ENCODE data around the gene GRPEL1.
"Not testable (repeated sequence)": the region's sequence is repeated elsewhere in the genome, so short reads cannot be mapped to it uniquely, and the experiment has no call there.

The GRPEL1 gene

DNA sequence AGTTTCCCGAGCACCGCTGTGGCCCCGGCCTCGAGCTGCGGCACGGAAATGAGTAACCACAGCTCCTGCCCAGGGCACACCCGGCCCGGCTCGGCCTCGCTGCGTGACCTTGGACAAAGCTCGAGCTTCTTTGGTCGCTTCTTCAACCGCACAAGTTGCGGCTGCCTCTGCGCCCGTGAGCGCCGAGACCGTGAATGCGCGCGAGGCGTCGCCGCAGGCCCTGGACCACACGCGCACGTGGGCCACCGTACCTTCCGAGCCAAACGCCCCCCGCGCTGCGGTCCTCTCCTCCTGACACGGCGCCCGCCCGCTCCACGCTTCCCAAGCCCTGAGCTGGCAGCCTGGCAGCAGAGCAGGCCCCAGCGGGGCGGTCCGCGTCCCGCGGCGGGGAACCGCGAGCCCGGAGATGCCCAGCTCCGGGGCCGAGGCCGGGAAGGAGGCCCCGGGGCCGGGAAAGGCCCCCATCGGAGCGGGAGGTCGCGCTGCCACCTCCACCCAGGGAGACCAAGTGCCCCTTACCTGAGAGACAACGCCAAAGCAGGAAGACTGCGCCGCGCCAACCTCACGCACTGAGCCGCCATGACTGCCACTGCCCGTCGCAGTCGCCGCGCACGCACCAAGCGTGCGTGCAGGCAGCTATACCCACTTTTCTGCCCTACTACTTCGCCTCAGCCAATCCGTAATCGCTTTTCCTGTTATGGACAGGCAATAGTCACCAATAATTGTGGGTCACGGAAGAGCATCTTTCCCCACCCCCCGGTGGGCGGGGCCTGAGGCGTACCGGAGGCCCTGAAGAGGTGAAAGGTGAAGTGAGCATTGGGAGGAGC lies at the start of gene GRPEL1:
Gene GRPEL1, minus strand, starts transcription at position 613 of the 827 bp plus-strand sequence. Its CDS starts 32 bp downstream, at position 581.
- DNase-seq, result peak; percentile 94 to 100 (median 98)

DNA sequence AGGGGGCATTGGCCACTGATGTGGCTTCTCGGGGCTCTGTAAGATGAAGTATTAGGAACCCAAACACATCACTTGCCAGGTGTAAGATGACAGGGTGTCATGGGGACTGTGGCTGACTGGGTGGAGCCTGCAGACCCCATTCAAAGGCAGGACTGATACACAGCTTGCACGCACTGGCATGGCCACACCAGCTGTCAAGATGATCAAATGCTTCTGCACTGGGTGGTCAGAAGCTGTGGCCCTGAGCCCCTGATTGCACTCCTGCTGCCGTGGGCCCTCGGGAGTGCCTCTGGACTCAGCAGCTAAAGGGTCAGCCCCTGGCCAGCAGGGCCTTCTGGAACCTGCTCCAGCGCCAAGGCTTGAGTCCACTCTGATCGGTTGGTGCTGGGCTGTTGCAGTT lies 48.8 kb upstream of the GRPEL1 start:
- no peak for DNase-seq

DNA sequence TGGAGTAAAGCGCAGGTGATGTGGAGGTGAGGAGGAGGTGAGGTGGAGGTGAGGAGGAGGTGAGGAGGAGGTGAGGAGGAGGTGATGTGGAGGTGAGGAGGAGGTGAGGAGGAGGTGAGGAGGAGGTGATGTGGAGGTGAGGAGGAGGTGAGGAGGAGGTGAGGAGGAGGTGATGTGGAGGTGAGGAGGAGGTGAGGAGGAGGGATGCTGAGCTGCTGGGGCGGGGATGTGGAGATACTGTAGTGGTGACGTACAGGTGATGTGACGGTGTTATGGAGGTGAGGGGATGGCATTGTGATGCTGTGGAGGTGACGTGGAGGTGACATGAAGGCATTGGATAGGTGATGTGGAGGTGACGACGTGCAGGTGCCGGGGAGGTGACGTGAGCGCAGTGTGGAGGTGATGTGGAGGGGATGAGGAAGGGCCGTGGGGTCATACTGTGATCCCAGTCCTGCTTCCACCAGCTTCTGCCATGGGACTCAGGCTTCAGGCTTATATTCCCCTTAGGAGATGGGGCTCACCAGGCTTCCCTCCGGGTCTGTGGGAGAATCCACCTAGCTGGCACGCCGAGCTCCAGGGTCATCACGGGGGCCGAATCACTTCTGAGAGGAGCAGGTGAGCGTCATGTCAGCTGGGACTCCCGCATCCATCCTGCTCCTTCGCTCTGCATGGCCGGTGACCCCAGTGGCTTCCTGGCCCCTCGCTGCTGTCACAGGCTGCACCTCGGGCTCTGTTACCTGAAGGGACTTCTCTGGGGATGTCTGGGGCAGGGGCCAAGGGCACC lies 47.9 kb upstream of the GRPEL1 start:
- no peak for DNase-seq

DNA sequence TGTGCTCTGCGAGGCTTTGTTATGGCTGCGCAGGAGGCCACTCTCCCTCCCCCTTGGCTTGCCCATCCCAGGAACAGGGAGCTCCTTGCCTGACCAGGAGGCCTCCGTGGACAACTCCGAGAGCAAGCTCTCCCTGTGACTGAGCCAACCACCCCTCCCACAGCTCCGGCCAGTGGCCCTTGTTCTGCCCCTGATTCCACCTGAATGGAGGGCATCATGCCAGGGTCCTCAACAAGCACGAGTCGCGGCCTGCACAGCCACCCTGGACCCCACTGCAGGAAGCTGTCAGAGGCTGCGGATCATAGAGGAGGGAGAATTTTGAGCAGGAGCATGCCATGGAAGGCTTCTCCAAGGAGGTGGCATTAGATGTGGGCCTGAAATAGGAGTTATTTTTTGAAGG lies 44.8 kb upstream of the GRPEL1 start:
- DNase-seq, result no peak

DNA sequence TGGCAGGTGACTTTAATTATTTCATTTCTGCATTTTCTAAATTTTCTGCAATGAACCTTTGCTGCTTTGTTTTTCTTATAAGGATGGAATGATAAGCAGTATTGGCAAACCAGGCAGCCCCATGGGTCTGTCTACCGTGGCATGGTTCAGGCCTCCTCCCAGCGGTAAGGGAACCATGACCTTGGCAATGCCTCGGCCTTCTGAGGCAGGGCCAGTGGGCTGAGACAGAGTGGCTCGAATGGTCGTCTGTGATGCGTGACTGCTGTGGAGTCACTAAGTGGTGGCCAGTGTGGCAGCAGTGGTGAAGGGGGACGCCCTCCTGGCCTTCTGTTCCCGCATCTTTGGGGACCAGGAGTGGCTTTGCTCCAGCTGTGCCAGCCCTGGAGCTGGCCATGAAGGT lies 43.6 kb upstream of the GRPEL1 start:
- DNase-seq, result no peak

DNA sequence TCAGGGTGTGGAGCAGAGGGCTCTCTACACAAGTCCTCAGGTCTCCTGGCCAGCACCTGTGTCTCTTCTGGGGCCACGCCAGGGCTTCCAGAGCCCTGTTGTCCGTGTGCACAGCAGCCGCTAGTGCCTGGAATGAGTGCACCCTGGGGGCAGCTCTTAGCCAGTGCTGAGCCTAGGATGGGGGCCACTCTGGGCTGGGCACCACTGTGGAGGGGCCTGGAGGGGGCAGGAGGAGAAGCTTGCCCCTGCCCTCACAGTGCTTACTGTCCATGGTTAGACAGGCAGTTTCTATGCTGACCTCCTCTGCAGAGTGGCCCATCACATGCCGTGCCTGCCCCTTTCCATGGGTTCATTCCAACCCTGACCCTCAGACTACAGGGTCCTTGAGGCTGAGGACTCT lies 42.7 kb upstream of the GRPEL1 start:
- DNase-seq, result no peak

DNA sequence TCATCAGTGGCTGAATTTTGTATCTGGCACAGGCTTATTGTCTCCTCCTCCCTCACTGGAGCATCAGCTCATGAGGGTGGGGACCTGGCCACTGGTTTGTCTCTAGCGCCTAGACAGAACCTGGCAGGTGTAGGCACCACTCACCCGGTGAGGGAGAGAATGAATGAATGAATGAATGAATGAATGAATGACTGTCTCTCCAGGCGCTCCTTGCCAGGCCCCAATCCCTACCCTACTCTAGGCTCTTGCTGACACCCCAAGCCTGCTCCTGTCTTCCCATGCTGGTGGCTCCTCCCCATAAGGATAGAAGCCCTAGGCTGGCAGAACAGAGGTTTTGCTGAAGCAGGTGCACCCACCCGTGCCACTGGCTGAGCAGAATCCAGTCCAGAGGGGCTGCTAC lies 41.3 kb upstream of the GRPEL1 start:
- no peak for DNase-seq

DNA sequence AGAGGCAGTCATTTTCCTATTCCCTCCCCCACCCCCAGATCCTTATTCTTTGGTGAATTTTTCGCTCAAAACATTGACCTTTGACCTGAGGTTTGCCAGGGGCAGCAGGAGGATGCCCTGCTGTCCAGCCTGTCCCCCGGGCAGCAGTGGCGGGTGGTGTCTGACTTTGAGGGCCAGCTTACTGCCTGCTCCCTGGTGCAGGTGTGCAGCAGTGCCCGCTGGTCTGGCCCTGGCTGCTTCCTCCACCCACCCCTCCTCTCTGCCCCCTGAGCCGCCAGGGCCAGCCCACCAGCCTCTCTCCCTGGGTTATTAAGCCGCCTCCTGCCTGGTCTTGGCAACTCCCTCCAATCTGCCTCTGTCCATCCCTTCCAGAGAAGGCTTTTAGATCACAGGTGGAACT lies 40.8 kb upstream of the GRPEL1 start:
- DNase-seq, result no peak

DNA sequence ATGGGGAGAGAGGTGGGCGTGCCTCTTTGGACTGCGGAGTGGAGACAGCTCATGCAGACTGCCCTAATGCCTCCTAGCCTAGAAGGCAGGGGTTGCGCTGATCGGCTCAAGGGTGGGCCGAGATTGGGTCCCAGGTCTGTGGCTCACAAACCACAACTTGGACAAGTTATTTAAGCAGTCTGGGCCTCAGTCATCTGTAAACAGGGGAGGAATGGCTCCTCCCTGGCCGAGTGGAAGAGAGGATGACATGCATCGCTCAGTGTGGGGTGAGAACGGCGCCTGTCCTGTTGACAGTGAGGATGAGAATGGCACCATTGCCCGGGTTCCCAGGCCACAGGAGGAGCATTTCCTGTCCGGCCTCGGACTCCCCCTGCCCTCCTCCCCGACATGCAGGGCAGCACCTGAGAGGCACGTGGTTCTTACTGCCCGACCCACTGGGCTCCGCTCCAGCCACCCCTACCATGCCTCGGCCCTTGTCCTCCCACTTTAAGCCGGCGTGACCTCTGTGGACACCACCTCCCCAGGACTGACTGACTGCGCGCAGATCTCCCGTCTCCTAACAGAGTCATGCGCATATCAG lies 40.3 kb upstream of the GRPEL1 start:
- DNase-seq, result no peak

DNA sequence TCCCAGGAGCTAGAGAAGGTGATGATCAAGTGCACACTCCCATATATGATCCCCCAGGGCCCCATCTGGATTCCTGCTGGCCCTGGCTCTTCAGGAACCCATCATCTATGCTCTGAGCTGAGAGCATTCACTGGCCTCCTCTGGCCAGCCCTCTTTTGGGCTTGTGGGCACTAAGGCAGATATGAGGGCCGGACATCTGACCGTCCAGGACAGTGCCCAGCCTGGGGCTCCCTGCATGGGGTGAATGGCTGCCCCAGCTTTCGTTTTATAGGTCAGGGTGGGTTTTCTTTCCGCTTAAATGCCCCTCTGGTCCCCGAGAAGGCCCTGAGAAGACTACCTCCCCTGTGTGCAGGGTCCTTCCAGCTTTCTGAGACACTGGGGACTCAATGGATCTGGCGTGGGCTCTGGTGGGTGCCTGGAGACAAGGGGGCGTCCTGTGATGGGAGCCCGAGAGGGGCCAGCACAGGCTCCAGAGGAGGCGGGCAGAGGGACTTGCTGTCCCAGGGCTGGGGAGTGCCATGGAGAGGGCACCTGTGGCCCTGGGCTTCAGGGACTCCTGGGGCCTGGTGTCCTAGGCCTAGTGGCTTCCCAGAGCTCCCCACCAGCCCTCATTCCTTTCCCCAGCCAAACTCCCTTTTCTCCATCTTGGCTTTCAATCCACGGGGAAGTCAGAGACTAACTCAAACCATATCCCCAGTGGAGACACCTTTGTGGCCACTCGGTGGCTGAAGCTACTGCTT lies 39.5 kb upstream of the GRPEL1 start:
- DNase-seq, result no peak

DNA sequence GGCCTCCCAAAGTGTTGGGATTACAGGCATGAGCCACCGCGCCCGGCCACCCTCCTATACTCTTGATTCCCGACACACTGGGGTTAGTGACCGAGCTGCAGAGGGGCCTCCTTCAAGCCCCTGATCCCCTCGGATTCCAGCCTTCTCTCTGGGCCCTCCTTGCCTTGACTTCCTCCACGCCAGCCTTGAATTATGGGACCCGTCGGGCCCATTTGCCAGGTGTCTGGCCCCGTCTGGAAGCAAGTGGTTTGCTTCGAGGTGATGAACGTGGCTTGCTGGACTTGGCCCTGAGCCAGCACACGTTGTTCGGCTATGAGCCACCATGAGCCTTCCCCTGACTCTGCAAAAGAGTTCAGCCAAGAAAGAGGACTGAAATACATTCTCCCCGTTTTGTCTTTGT lies 37.4 kb upstream of the GRPEL1 start:
- DNase-seq, result no peak

DNA sequence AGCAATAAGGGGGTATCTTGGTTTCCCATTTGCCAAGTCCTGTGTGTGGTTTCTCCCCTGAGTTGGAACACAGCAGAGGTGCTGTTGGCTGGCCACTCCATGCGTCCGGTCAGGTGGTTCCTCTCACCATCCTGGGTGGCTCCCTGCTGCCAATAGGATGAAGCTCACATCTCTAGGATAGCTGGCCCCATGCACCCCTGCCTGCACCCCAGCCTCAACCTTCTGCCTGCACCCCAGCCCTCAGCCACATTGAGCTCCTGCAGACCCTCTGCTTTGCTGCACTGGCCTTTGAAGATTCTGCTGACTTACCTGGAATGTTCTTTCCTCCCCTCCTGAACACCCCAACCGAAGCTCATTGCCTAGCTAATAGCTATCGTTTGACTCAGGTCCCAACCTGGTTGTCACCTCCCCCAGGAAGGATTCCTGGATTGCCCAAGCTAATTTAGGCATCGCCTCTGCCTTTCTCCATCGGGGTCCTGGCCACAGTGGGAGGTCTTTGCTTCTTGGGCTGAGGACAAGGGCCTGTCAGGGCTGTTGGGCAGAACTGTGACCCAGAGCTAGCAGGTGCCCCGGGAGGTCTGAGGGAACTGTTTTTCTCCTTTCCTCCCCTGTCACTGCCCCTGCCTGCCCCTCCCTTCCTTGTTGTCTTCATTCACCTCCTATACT lies 36.6 kb upstream of the GRPEL1 start:
- no peak for DNase-seq

DNA sequence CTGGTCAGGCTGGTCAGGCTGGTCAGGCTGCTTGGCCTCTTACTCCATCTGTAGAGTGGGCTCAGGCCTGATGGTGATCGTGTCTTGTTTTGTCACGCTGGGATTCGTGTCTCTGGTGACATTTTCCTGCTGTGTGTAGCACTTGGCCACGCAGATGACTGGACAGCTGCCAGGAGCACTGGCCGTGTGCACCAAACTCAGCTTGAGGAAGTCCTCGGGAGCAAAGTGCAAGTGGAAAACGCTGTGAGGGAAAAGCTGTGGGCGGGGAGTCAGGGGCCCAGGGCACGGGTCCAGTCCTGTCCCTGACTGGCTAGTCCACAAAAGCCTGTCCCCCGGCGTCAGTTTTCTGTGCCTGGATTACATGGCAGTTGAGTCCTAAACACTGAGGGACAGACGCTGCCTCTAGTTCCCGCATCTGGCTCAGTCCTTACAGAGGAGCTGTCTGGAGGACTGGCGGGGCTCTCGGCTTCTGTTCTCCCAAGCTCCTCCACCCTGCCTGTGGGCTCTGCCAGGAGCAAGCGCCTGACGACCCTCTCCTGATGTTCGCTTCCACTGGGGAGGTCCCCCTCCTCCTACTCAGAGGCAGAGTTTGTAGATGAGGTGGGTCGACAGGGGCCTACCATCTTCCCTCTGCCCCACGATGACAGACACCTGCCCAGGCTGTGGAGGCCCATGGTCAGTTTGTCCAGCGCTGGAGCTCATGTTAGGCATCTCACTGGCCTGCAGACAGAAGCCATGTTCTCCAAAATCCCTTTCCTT lies 35.9 kb upstream of the GRPEL1 start:
- DNase-seq, result peak in 7 of 14 donors; percentile 53 to 91 (median 74)

DNA sequence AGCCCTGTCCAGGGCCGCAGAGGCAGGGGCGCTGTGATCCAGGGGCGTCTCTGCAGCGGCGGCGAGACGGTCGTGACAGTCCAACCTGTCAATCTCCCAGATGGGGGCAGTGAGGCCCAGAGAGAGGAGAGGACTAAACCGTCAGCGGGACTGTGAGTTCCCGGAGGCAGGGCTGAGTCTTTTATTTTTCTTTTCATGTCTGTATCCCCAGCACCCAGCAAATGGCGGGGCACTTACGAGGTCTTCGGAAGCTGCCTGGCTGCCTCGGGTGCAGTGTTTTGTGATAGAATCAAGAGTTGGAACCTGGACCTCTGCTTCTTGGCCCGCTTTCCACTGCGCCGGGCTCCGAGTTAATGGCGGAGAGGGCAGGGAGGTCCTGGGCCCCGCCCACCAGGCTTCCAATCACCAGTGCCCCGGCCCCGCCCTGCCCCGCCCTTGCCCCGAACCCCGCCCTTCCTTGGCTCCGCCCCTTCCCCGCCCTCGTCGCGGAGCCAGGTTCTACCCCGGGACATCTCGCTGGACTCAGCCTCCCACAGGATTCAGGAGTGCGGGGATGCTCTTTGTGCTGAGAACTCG lies 35.3 kb upstream of the GRPEL1 start:
- DNase-seq, result peak in 13 of 14 donors; percentile 69 to 91 (median 81)

DNA sequence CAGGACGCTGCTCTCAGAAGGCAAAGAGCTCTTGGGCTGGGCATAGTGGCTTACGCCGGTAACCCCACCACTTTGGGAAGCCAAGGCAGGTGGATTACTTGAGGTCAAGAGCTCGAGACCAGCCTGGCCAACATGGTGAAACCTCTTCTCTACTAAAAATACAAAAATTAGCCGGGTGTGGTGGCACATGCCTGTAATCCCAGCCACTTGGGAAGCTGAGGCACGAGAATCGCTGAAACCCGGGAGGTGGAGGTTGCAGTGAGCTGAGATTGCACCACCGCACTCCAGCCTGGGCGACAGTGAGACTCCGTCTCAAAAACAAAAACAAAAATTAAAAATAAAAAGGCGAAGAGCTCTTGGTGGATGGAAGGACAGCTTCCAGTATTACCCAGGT lies 34.6 kb upstream of the GRPEL1 start:
- not testable (repeated sequence) for DNase-seq

DNA sequence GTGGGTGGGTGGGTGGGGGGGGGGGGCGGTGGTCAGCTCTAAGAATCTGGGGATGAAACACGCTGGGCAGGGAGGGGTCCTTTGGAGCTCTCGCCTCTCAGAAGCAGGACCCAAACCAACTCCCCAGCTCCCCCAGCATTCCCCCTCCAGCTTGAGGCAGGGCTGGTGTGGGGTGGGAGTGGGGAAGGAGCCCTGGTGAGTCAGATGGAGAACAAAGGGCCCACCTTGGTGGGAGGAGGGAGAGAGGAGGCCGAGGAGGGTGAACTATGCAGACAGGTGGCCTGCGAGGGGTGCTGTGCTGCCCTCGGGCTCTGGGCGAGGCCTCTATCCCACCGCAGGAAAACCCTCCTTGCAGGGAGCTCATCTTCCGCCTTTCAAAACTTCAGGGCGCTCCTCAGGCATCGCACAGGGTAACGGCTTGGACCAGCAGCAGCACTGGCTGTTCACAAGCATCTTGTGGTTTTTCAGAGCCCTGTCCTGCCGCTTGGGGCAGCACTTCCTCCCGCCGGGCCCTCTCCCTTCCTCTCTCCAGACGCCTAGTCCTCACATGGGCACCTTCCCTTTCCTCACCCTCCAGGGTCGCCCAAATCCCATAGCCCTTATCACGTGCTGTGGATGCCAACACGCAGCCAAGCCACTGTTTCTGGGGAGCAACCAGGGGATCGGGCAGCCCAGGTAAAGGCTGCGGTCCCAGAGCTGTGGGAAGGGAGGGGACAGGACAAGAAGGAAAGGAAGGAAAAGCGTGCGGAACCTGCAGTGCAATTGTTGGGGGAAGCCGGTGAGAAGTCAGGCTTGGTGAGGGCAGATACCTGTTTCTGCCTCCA lies 34.0 kb upstream of the GRPEL1 start:
- DNase-seq, result peak in 13 of 14 donors; percentile 30 to 78 (median 61)

DNA sequence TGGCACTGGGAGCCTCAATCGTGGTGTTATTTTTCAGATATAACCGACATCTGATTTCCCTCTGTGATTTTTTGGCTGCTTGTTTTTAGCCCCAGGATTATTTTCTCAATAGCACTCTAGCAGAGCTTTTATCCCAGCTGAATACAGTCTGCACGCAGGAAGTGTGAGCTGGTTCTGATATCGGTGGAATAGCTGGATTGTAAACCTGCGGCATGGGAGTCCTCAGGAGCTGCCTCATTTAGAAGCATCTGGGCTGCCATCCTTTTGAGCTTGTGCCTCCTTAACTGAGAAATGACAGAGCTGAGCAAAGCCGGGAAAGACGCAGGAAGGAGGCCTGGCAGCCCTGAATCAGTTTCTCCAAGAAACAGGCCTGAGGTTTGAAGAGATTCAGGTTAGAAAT lies 28.4 kb upstream of the GRPEL1 start:
- DNase-seq, result no peak

DNA sequence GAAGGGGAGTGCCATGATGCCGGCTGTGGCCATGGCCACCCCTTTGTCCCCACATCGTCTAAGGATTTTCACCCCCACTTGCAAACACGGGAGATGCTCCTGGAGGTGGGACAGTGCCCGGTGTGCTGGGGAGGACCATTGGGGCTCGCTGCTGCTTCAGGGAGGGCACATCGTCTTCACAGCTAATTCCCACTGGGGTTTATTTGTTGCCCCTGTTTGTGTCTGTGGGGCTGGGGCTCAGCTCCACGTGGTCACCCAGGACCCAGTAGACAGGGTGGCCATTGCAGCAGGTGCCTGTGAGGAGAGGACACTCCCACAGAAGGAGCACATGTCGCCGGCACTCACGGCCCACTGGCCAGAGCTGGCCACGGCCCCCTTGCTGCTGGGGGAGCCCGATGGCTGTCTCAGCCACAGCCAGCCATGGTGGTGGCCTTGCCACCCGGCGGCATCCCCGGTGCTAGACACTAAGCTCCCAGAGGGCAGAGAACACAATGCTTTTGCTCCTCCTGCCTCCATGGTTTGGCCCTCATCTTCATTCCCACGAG lies 27.8 kb upstream of the GRPEL1 start:
- DNase-seq, result no peak

DNA sequence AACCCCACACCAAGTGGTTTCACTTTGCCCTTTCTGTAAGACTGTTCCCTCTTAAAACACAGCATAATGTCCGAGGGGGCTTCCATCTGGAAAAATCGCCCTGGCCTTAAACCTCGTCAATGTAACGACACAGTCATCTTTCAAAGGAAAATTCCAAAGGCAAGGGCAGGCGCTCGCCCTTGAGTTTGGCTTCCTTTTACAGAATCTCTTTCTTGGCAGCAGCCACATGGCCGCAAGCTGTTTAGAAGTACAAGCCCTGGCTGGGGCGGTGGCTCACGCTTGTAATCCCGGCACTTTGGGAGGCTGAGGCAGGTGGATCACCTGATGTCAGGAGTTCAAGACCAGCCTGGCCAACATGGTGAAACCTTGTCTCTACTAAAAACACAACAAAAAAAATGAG lies 27.1 kb upstream of the GRPEL1 start:
- DNase-seq, result no peak

DNA sequence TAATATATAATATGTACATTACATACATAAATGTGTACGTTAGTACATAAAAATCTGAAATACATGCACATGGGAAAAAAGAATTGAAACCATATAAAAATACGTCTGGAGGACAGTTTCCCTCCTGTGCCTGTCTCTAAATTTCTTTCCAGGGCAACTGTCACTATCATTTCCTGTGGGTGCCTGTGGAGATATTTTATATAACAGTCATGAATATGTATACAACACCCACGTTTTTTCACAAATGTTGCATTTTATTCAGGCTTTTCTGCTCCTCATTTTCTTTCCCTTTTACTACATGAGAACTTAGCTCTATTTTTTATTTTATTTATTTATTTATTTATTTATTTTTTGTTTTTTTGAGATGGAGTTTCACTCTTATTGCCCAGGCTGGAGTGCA lies 24.2 kb upstream of the GRPEL1 start:
- no peak for DNase-seq
